Keratinocyte (primary cell): ENCODE results near the gene MYO10. TPM values are rescaled to one million over a fixed set of nuclear protein-coding genes. Genes with fewer than 3 reads are reported as not detected.

Experiments used
- DNase-seq: peaks from one replicate; pipeline ENCODE4 v3.0.0-alpha.2; 2011; ENCODE audit warnings: low read depth, missing footprints, low spot score
- FAIRE-seq: peaks from 2 replicates; lab custom pipeline; 2011; peaks lifted over from hg19 to GRCh38; lab: Jason Lieb, UNC
- H2AFZ ChIP-seq: 2 replicates; pipeline ENCODE4 v1.6.0; 2012; ENCODE audit warnings: low read length, control low read depth, inconsistent platforms; ENCODE audit not compliant: control insufficient read depth
- H3K27ac ChIP-seq: 2 replicates; pipeline ENCODE4 v1.5.1; 2011; ENCODE audit warnings: low read length; ENCODE audit not compliant: control insufficient read depth, insufficient read depth
- H3K27me3 ChIP-seq: 3 replicates; pipeline ENCODE4 v1.6.0; 2011; ENCODE audit warnings: low read length; ENCODE audit not compliant: control insufficient read depth, insufficient read depth; ENCODE audit errors: extremely low read depth
- H3K36me3 ChIP-seq, 2 experiments: 2 replicates in 1 of 2; 3 replicates in 1 of 2; pipeline ENCODE4 v1.5.1; 2011; ENCODE audit warnings: low read length in 2 of 2, mild to moderate bottlenecking in 1 of 2; ENCODE audit not compliant: control insufficient read depth in 2 of 2, insufficient read depth in 2 of 2; ENCODE audit errors: extremely low read depth in 1 of 2
- H3K4me1 ChIP-seq: 3 replicates; pipeline ENCODE4 v1.5.1; 2011; ENCODE audit warnings: low read length; ENCODE audit not compliant: control insufficient read depth, insufficient read depth; ENCODE audit errors: extremely low read depth
- H3K4me2 ChIP-seq: 3 replicates; pipeline ENCODE4 v1.6.0; 2011; ENCODE audit warnings: low read depth, low read length; ENCODE audit not compliant: control insufficient read depth, insufficient read depth; ENCODE audit errors: extremely low read depth
- H3K4me3 ChIP-seq, 3 experiments: fragments of 200-600 bp in 1 of 3; sonication (generic) in 1 of 3; 2 replicates in 2 of 3; 3 replicates in 1 of 3; pipeline ENCODE4 v1.5.1; 2011 to 2016; ENCODE audit warnings: low read length in 3 of 3, mild to moderate bottlenecking in 3 of 3, control low read depth in 2 of 3, inconsistent platforms in 1 of 3, low read depth in 1 of 3, mixed read lengths in 1 of 3, mixed run types in 1 of 3, moderate library complexity in 1 of 3; ENCODE audit not compliant: control insufficient read depth in 2 of 3, insufficient read depth in 2 of 3; ENCODE audit errors: extremely low read depth in 1 of 3
- H3K79me2 ChIP-seq: 2 replicates; pipeline ENCODE4 v1.6.0; 2012; ENCODE audit warnings: low read length; ENCODE audit not compliant: control insufficient read depth, insufficient read depth
- H3K9ac ChIP-seq: 3 replicates; pipeline ENCODE4 v1.6.0; 2011; ENCODE audit warnings: low read length; ENCODE audit not compliant: control insufficient read depth, insufficient read depth; ENCODE audit errors: extremely low read depth
- H3K9me1 ChIP-seq: 3 replicates; pipeline ENCODE4 v1.6.0; 2011; ENCODE audit warnings: low read length; ENCODE audit not compliant: control insufficient read depth, insufficient read depth; ENCODE audit errors: extremely low read depth
- H3K9me3 ChIP-seq: 2 replicates; pipeline ENCODE4 v1.5.1; 2012; ENCODE audit warnings: low read depth, low read length; ENCODE audit not compliant: control insufficient read depth
- H4K20me1 ChIP-seq: 3 replicates; pipeline ENCODE4 v1.6.0; 2011; ENCODE audit warnings: low read length; ENCODE audit not compliant: control insufficient read depth, insufficient read depth; ENCODE audit errors: extremely low read depth
- CTCF ChIP-seq, 3 experiments: IDR thresholded peaks in 1 of 3; conservative IDR thresholded peaks in 1 of 3; optimal IDR thresholded peaks in 1 of 3; 2 replicates in 2 of 3; 3 replicates in 1 of 3; pipeline versions ENCODE3 to v1.5.1; 2011; ENCODE audit warnings: low read length in 3 of 3, mild to moderate bottlenecking in 3 of 3, moderate library complexity in 2 of 3, control low read depth in 1 of 3, inconsistent platforms in 1 of 3; ENCODE audit not compliant: insufficient read depth in 2 of 3; ENCODE audit errors: extremely low read depth in 1 of 3
- EZH2 ChIP-seq: IDR thresholded peaks from one replicate; pipeline ENCODE4 v1.6.1; 2012; ENCODE audit warnings: inconsistent platforms, mild to moderate bottlenecking, low read length, moderate library complexity
- dilution Hi-C: fragments of 300-500 bp; cut with MboI; formaldehyde crosslinking; loops from one replicate; pipeline ENCODE4 v1.7.0; 2020; ENCODE audit warnings: low sequenced_read_pairs; ENCODE audit not compliant: extremely low pct_ligation_motif_present
- polyA plus RNA-seq, 5 experiments: library from polyadenylated mRNA; depleted of rRNA in 3 of 5; stranded (reverse) in 3 of 5; stranded (forward) in 1 of 5; unstranded in 1 of 5; fragments of >200 nt; gene quantifications; 1 replicate in 1 of 5; 2 replicates in 3 of 5; 3 replicates in 1 of 5; pipeline versions ENCODE4 v1.2.1 to v1.2.3, GENCODE V29; 2011 to 2012; ENCODE audit warnings: missing spikeins in 2 of 5, low read depth in 1 of 5, low replicate concordance in 1 of 5

Gene MYO10
- polyA plus RNA-seq, 1 donor (not counting 4 experiments of a cell fraction or from before 2014, with no cell fraction given), result 22.0 TPM

DNA sequence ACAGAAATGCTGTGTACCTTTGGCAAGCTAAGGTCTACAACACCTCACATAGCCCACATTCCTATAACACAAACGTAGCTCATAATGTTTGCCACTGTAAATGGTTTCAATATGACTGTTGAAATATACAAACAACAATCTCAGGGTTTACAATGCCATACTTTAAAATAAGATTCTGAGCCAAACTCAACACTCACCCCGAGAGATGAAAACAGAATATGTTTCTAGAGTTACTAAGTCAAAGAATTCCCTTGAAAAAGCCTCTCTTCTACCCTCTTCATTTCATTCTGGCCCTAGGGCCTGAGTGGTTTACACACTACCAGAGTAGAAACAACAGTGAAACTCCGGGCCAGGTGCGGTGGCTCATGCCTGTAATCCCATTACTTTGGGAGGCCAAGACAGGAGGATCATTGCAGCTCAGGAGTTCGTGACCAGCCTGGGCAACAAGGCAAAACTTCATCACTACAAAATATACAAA, 72.6 kb downstream of the MYO10 start:
- no peak overlapping the region for H3K27ac ChIP-seq
- DNase-seq (no peak), FAIRE-seq (no peak)
- H3K79me2 ChIP-seq, result peaks cover 93% of the 10 kb centered on the region
- H3K4me1 ChIP-seq, result no peaks in the 10 kb centered on the region
- dilution Hi-C loops, result no loop called here
- no peak overlapping the region for H2AFZ ChIP-seq
- no peaks in the 10 kb centered on the region for H3K27me3 ChIP-seq
- no peak overlapping the region for H3K4me2 ChIP-seq
- H3K9ac ChIP-seq, result no peak overlapping the region
- H3K4me3 ChIP-seq, result no peak overlapping the region
- peaks cover 3% of the 10 kb centered on the region for H4K20me1 ChIP-seq
- H3K9me3 ChIP-seq, result no peaks in the 10 kb centered on the region
- H3K36me3 ChIP-seq, result peaks cover 10 to 15% of the 10 kb centered on the region in 2 experiments
- TF ChIP-seq EZH2 (no peak), CTCF (optimal IDR thresholded peaks at IDR 0.05 in 1 of 3, IDR thresholded peaks at IDR 0.05 in 1 of 3, conservative IDR thresholded peaks at IDR 0.05 in 1 of 3; ENCODE audit: extremely low read depth in 1 of 3, insufficient read depth in 2 of 3, low read length in 3 of 3) (no peak)
- peaks cover 2% of the 10 kb centered on the region for H3K9me1 ChIP-seq

DNA sequence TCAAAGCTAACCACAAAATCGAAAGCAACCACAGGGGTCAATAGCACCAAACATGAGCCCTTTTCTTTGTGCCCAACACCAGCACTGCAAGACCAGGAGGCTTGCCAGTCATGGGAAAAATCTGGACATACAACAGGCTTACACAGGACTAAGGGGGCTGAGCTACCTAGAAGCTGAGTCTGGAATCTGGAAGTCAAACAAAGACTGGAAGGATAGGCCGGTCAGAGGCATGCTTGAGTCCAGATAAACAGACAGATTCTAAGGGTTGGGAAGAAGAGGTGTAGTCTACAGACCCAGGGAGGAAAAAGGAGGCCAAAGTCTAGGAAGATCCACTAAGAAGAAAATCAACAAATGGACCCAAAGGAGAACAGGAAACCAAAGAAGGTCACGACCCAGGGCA, 73.3 kb downstream of the MYO10 start:
- Histone ChIP-seq H2AFZ (no peak overlapping the region), H3K4me2 (no peak overlapping the region), H3K9me1 (peaks cover 2% of the 10 kb centered on the region), H3K36me3 (peaks cover 10 to 18% of the 10 kb centered on the region in 2 experiments), H4K20me1 (peaks cover 3% of the 10 kb centered on the region), H3K9ac (no peak overlapping the region), H3K4me1 (peaks cover 2% of the 10 kb centered on the region), H3K4me3 (no peak overlapping the region), H3K79me2 (peaks cover 91% of the 10 kb centered on the region), H3K27ac (no peak overlapping the region), H3K9me3 (no peaks in the 10 kb centered on the region), H3K27me3 (no peaks in the 10 kb centered on the region)
- no peak for FAIRE-seq
- TF ChIP-seq CTCF (optimal IDR thresholded peaks at IDR 0.05 in 1 of 3, IDR thresholded peaks at IDR 0.05 in 1 of 3, conservative IDR thresholded peaks at IDR 0.05 in 1 of 3; ENCODE audit: extremely low read depth in 1 of 3, insufficient read depth in 2 of 3, low read length in 3 of 3) (no peak), EZH2 (no peak)
- dilution Hi-C loops, result no loop called here
- no peak for DNase-seq
